ENCODE data around the gene NFIB. TPM values are rescaled to one million over a fixed set of nuclear protein-coding genes. Genes with fewer than 3 reads are reported as not detected.

The NFIB gene
- total RNA-seq, 1 experiment from 2014 or later: 18.6 TPM

GRCh38 chr9:14087576-14087975 lies 226.4 kb downstream of the NFIB start:
- ChIA-PET CTCF (no interaction called here), POLR2A (ENCODE audit: unreplicated experiment) (no interaction called here)
- no peak overlapping the region for H3K4me2 ChIP-seq (ENCODE audit: low read length)
- H3K4me3 ChIP-seq (ENCODE audit: low read length): no peak overlapping the region
- no peaks in the 10 kb centered on the region for H3K4me1 ChIP-seq (ENCODE audit: insufficient read depth, low read length)
- H3K9ac ChIP-seq (ENCODE audit: low read length): no peak overlapping the region
- H3K36me3 ChIP-seq (ENCODE audit: low read depth, low read length): no peaks in the 10 kb centered on the region; the same call in 1 of the 2 replicates
- DNase-seq: no peak
- H3K9me2 ChIP-seq (replicated peaks; ENCODE audit: low read length): no peaks in the 10 kb centered on the region
- H4K20me1 ChIP-seq (ENCODE audit: low read length): no peaks in the 10 kb centered on the region
- intact Hi-C loops (cut with micrococcal nuclease): no loop called here
- H3K79me2 ChIP-seq (ENCODE audit: low read length): no peaks in the 10 kb centered on the region
- BruUV-seq (replicated peaks): no TSS peak
- TF ChIP-seq EZH2phosphoT487 (IDR thresholded peaks at IDR 0.05; ENCODE audit: borderline replicate concordance, low read length) (no peak), CTCF (conservative IDR thresholded peaks at IDR 0.05; ENCODE audit: low read depth, low read length) (no peak), EZH2 (IDR thresholded peaks at IDR 0.05; ENCODE audit: low read length, unreplicated experiment) (no peak)
- H3K27ac ChIP-seq (ENCODE audit: low read length): no peak overlapping the region
- H3K27me3 ChIP-seq (ENCODE audit: low read length): no peaks in the 10 kb centered on the region
- no peaks in the 10 kb centered on the region for H3K9me3 ChIP-seq (ENCODE audit: low read length)
- no peak overlapping the region for H2AFZ ChIP-seq (ENCODE audit: low read length)
- ATAC-seq: no peak
- no peaks in the 10 kb centered on the region for H3F3A ChIP-seq (ENCODE audit: low read length, unreplicated experiment)

- DNase-seq (no peak), ATAC-seq (no peak)
- no peak overlapping the region for H3K4me3 ChIP-seq (ENCODE audit: low read length)
- intact Hi-C loops (cut with micrococcal nuclease): no loop called here
- no peaks in the 10 kb centered on the region for H3K79me2 ChIP-seq (ENCODE audit: low read length)
- no peak overlapping the region for H3K27ac ChIP-seq (ENCODE audit: low read length)
- CTCF ChIA-PET: no interaction called here
- no peaks in the 10 kb centered on the region; the same call in 1 of the 2 replicates for H3K36me3 ChIP-seq (ENCODE audit: low read depth, low read length)
- TF ChIP-seq CTCF (conservative IDR thresholded peaks at IDR 0.05; ENCODE audit: low read depth, low read length) (no peak), EZH2 (IDR thresholded peaks at IDR 0.05; ENCODE audit: low read length, unreplicated experiment) (no peak), EZH2phosphoT487 (IDR thresholded peaks at IDR 0.05; ENCODE audit: borderline replicate concordance, low read length) (no peak)
- POLR2A ChIA-PET (ENCODE audit: unreplicated experiment): interaction anchor here (0.7 kb wide), 1 partner anchor 244 kb away, joined by 4 read pairs; no protein-coding TSS in a partner anchor
- no peak overlapping the region for H3K9ac ChIP-seq (ENCODE audit: low read length)
- H3F3A ChIP-seq (ENCODE audit: low read length, unreplicated experiment): no peaks in the 10 kb centered on the region
- H3K27me3 ChIP-seq (ENCODE audit: low read length): no peaks in the 10 kb centered on the region
- no peaks in the 10 kb centered on the region for H3K4me1 ChIP-seq (ENCODE audit: insufficient read depth, low read length)
- no peak overlapping the region for H3K4me2 ChIP-seq (ENCODE audit: low read length)
- BruUV-seq (replicated peaks): no TSS peak
- H3K9me3 ChIP-seq (ENCODE audit: low read length): no peaks in the 10 kb centered on the region
- H2AFZ ChIP-seq (ENCODE audit: low read length): no peak overlapping the region
- H4K20me1 ChIP-seq (ENCODE audit: low read length): no peaks in the 10 kb centered on the region
- H3K9me2 ChIP-seq (replicated peaks; ENCODE audit: low read length): no peaks in the 10 kb centered on the region
Measured at GRCh38 chr9:14086495-14086894, 227.4 kb downstream of the NFIB start.

- H4K20me1 ChIP-seq (ENCODE audit: low read length): no peaks in the 10 kb centered on the region
- no peaks in the 10 kb centered on the region for H3K79me2 ChIP-seq (ENCODE audit: low read length)
- intact Hi-C loops (cut with micrococcal nuclease): no loop called here
- no peak overlapping the region for H3K4me2 ChIP-seq (ENCODE audit: low read length)
- POLR2A ChIA-PET (ENCODE audit: unreplicated experiment): interaction anchor here (0.7 kb wide), 1 partner anchor 244 kb away, joined by 4 read pairs; no protein-coding TSS in a partner anchor
- H3K9ac ChIP-seq (ENCODE audit: low read length): no peak overlapping the region
- H3K4me1 ChIP-seq (ENCODE audit: insufficient read depth, low read length): no peaks in the 10 kb centered on the region
- no peak overlapping the region for H3K27ac ChIP-seq (ENCODE audit: low read length)
- H3K9me3 ChIP-seq (ENCODE audit: low read length): no peaks in the 10 kb centered on the region
- no peak overlapping the region for H3K4me3 ChIP-seq (ENCODE audit: low read length)
- ATAC-seq (no peak), DNase-seq (no peak)
- no TSS peak for BruUV-seq (replicated peaks)
- H3K27me3 ChIP-seq (ENCODE audit: low read length): no peaks in the 10 kb centered on the region
- no peaks in the 10 kb centered on the region for H3F3A ChIP-seq (ENCODE audit: low read length, unreplicated experiment)
- no peak for TF ChIP-seq EZH2phosphoT487 (IDR thresholded peaks at IDR 0.05; ENCODE audit: borderline replicate concordance, low read length)
- no peak for TF ChIP-seq EZH2 (IDR thresholded peaks at IDR 0.05; ENCODE audit: low read length, unreplicated experiment)
- no peak for TF ChIP-seq CTCF (conservative IDR thresholded peaks at IDR 0.05; ENCODE audit: low read depth, low read length)
- CTCF ChIA-PET: no interaction called here
- H3K36me3 ChIP-seq (ENCODE audit: low read depth, low read length): no peaks in the 10 kb centered on the region; the same call in 1 of the 2 replicates
- H3K9me2 ChIP-seq (replicated peaks; ENCODE audit: low read length): no peaks in the 10 kb centered on the region
- no peak overlapping the region for H2AFZ ChIP-seq (ENCODE audit: low read length)
Measured at GRCh38 chr9:14085810-14086209, 228.1 kb downstream of the NFIB start.

Data from PC-3 (cell line).